PC-3 (cell line): Measurements from ENCODE around the gene SSH3. TPM values are rescaled to one million over a fixed set of nuclear protein-coding genes. Genes with fewer than 3 reads are reported as not detected.

ENCODE experiments used
- ATAC-seq: fragments of 200-7000 bp; cut with Tn5 transposase; 2 replicates; pipeline ENCODE4 v1.9.1; 2020; ENCODE audit warnings: mild to moderate bottlenecking, moderate library complexity
- BruUV-seq: library from RNA; stranded (reverse); fragments of 400-500 nt; replicated peaks from 2 replicates; lab custom pipeline; 2021; lab: Mats Ljungman, UMichigan
- CTCF ChIA-PET: fragments of 300-600 bp; sonication (Branson Sonifier 250); formaldehyde crosslinking; loops from one replicate; lab custom pipeline; 2022; ENCODE audit warnings: antibody characterized with exemption; lab: Charles Lee
- POLR2A ChIA-PET: fragments of 300-600 bp; sonication (Branson Sonifier 250); formaldehyde crosslinking; loops from one replicate; lab custom pipeline; 2022; ENCODE audit warnings: antibody characterized with exemption; ENCODE audit not compliant: unreplicated experiment; lab: Charles Lee
- DNase-seq: peaks from one replicate; pipeline ENCODE4 v3.0.0-alpha.2; 2015
- H2AFZ ChIP-seq: fragments of 300-600 bp; sonication (generic); 2 replicates; pipeline ENCODE4 v1.6.0; 2016; ENCODE audit warnings: antibody characterized with exemption, low read length
- H3F3A ChIP-seq: fragments of 300-600 bp; sonication (generic); one replicate; pipeline ENCODE4 v1.6.0; 2017; ENCODE audit warnings: antibody characterized with exemption, low read length, control low read depth, mild to moderate bottlenecking; ENCODE audit not compliant: unreplicated experiment
- H3K27ac ChIP-seq: fragments of 300-600 bp; sonication (generic); 2 replicates; pipeline ENCODE4 v1.5.1; 2016; ENCODE audit warnings: mild to moderate bottlenecking, low read length
- H3K27me3 ChIP-seq: fragments of 300-600 bp; sonication (generic); 2 replicates; pipeline ENCODE4 v1.6.1; 2016; ENCODE audit warnings: low read length, mixed read lengths
- H3K36me3 ChIP-seq: fragments of 300-600 bp; sonication (generic); 2 replicates; pipeline ENCODE4 v1.6.1; 2016; ENCODE audit warnings: low read depth, mixed run types, low read length, mixed read lengths
- H3K4me1 ChIP-seq: fragments of 300-600 bp; sonication (generic); 2 replicates; pipeline ENCODE4 v1.5.1; 2016; ENCODE audit warnings: low read length; ENCODE audit not compliant: insufficient read depth
- H3K4me2 ChIP-seq: fragments of 300-600 bp; sonication (generic); 2 replicates; pipeline ENCODE4 v1.6.0; 2016; ENCODE audit warnings: low read length
- H3K4me3 ChIP-seq: fragments of 300-600 bp; sonication (generic); 2 replicates; pipeline ENCODE4 v1.5.1; 2016; ENCODE audit warnings: mild to moderate bottlenecking, low read length, mixed read lengths
- H3K79me2 ChIP-seq: fragments of 300-600 bp; sonication (generic); 2 replicates; pipeline ENCODE4 v1.6.1; 2017; ENCODE audit warnings: low read length, mixed read lengths
- H3K9ac ChIP-seq: fragments of 300-600 bp; sonication (generic); 2 replicates; pipeline ENCODE4 v1.6.0; 2016; ENCODE audit warnings: mild to moderate bottlenecking, low read length
- H3K9me2 ChIP-seq: fragments of 300-600 bp; sonication (generic); replicated peaks from 2 replicates; pipeline ENCODE4 v1.6.1; 2016; ENCODE audit warnings: mixed run types, low read length, mixed read lengths
- H3K9me3 ChIP-seq: fragments of 300-600 bp; sonication (generic); 2 replicates; pipeline ENCODE4 v1.6.1; 2016; ENCODE audit warnings: low read length, mixed read lengths
- H4K20me1 ChIP-seq: fragments of 300-600 bp; sonication (generic); 2 replicates; pipeline ENCODE4 v1.6.1; 2016; ENCODE audit warnings: low read length, mixed read lengths
- EZH2 ChIP-seq: fragments of 300-600 bp; sonication (generic); IDR thresholded peaks from one replicate; pipeline ENCODE4 v1.6.1; 2017; ENCODE audit warnings: antibody characterized with exemption, mild to moderate bottlenecking, low read length; ENCODE audit not compliant: unreplicated experiment
- EZH2phosphoT487 ChIP-seq: fragments of 300-600 bp; sonication (generic); IDR thresholded peaks from 2 replicates; pipeline ENCODE4 v1.6.1; 2018; ENCODE audit warnings: mild to moderate bottlenecking, antibody characterized with exemption, low read length, borderline replicate concordance
- intact Hi-C: fragments of 100-400 bp; cut with micrococcal nuclease; formaldehyde crosslinking; loops from 2 replicates; pipeline ENCODE4 v1.9.0; 2023
- total RNA-seq: library from RNA; depleted of rRNA; stranded (reverse); fragments of >200 nt; gene quantifications from 2 replicates; pipeline ENCODE4 v1.2.3, GENCODE V29; 2014
- TF ChIP-seq, protein P1 (sequence below): fragments of 300-600 bp; sonication (generic); conservative IDR thresholded peaks from 2 replicates; pipeline ENCODE4 v1.5.1; 2017; ENCODE audit warnings: antibody characterized with exemption, low read depth, mild to moderate bottlenecking, low read length

The SSH3 gene
- total RNA-seq, 1 experiment from 2014 or later: 35.1 TPM

GRCh38 chr11:67308031-67308866 is 4.9 kb downstream of the SSH3 start:
- Histone ChIP-seq H3K4me2 (no peak overlapping the region), H3K27me3 (no peaks in the 10 kb centered on the region), H3K36me3 (peaks cover 7% of the 10 kb centered on the region; the same call in 1 of the 2 replicates), H3K4me3 (no peak overlapping the region), H2AFZ (no peak overlapping the region), H3F3A (peaks cover 5% of the 10 kb centered on the region), H3K4me1 (peaks cover 27% of the 10 kb centered on the region), H4K20me1 (no peaks in the 10 kb centered on the region), H3K27ac (no peak overlapping the region), H3K9me2 (no peaks in the 10 kb centered on the region), H3K9ac (no peak overlapping the region), H3K79me2 (peaks cover 15% of the 10 kb centered on the region), H3K9me3 (no peaks in the 10 kb centered on the region)
- POLR2A ChIA-PET: no interaction called here
- BruUV-seq: no TSS peak
- no peak for TF ChIP-seq EZH2
- no peak for DNase-seq
- intact Hi-C loops: no loop called here
- CTCF ChIA-PET: no interaction called here
- ATAC-seq: no peak

DNA sequence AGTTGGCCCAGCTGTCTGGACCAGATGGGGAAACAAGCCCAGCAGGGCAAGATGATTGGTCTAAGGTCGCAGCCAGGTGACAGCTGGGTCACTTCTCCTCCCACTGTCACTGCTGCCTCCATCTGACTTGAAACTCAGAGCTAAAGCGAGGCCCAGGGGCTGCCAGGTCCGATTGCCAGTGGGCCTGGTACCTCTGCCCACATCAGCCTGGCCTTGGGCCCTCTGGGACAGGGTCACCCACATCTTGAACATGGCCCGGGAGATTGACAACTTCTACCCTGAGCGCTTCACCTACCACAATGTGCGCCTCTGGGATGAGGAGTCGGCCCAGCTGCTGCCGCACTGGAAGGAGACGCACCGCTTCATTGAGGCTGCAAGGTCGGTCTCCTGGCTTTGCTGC is 5.8 kb downstream of the SSH3 start:
- DNase-seq: no peak
- no peaks in the 10 kb centered on the region for H3K9me3 ChIP-seq
- ATAC-seq: no peak
- peaks cover 5% of the 10 kb centered on the region for H3F3A ChIP-seq
- peaks cover 7% of the 10 kb centered on the region; the same call in 1 of the 2 replicates for H3K36me3 ChIP-seq
- H3K79me2 ChIP-seq: peaks cover 9% of the 10 kb centered on the region
- TF ChIP-seq EZH2phosphoT487 (no peak), EZH2 (no peak)
- TF ChIP-seq, protein P1, sequence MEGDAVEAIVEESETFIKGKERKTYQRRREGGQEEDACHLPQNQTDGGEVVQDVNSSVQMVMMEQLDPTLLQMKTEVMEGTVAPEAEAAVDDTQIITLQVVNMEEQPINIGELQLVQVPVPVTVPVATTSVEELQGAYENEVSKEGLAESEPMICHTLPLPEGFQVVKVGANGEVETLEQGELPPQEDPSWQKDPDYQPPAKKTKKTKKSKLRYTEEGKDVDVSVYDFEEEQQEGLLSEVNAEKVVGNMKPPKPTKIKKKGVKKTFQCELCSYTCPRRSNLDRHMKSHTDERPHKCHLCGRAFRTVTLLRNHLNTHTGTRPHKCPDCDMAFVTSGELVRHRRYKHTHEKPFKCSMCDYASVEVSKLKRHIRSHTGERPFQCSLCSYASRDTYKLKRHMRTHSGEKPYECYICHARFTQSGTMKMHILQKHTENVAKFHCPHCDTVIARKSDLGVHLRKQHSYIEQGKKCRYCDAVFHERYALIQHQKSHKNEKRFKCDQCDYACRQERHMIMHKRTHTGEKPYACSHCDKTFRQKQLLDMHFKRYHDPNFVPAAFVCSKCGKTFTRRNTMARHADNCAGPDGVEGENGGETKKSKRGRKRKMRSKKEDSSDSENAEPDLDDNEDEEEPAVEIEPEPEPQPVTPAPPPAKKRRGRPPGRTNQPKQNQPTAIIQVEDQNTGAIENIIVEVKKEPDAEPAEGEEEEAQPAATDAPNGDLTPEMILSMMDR: no peak
- H3K27me3 ChIP-seq: no peaks in the 10 kb centered on the region
- CTCF ChIA-PET: no interaction called here
- H3K9ac ChIP-seq: no peak overlapping the region
- peaks cover 31% of the 10 kb centered on the region for H3K4me1 ChIP-seq
- H3K4me3 ChIP-seq: no peak overlapping the region
- H3K27ac ChIP-seq: no peak overlapping the region
- no peak overlapping the region for H3K4me2 ChIP-seq
- H2AFZ ChIP-seq: no peak overlapping the region
- no TSS peak for BruUV-seq
- H4K20me1 ChIP-seq: no peaks in the 10 kb centered on the region
- intact Hi-C loops: no loop called here
- H3K9me2 ChIP-seq: no peaks in the 10 kb centered on the region
- POLR2A ChIA-PET: no interaction called here

- no peak overlapping the region for H3K9ac ChIP-seq
- no peak overlapping the region for H2AFZ ChIP-seq
- intact Hi-C loops: no loop called here
- H3K79me2 ChIP-seq: peaks cover 4% of the 10 kb centered on the region
- peaks cover 5% of the 10 kb centered on the region for H3F3A ChIP-seq
- no peak for DNase-seq
- H3K4me3 ChIP-seq: no peak overlapping the region
- no peak for TF ChIP-seq EZH2phosphoT487
- TF ChIP-seq, protein P1: no peak
- TF ChIP-seq EZH2: no peak
- ATAC-seq: no peak
- H3K4me1 ChIP-seq: peaks cover 27% of the 10 kb centered on the region
- no peaks in the 10 kb centered on the region for H3K27me3 ChIP-seq
- no peak overlapping the region for H3K27ac ChIP-seq
- H3K36me3 ChIP-seq: peaks cover 7% of the 10 kb centered on the region; the same call in 1 of the 2 replicates
- no TSS peak for BruUV-seq
- no peaks in the 10 kb centered on the region for H3K9me2 ChIP-seq
- ChIA-PET CTCF (no interaction called here), POLR2A (no interaction called here)
- no peaks in the 10 kb centered on the region for H4K20me1 ChIP-seq
- H3K4me2 ChIP-seq: no peak overlapping the region
- H3K9me3 ChIP-seq: no peaks in the 10 kb centered on the region
Measured at GRCh38 chr11:67309661-67310061, 6.3 kb downstream of the SSH3 start.
